EL (cell line): ENCODE measurements around the gene ROBO3.

Experiments used
- DNase-seq: peaks from one replicate; pipeline ENCODE4 v3.0.0-alpha.2; 2016

Gene ROBO3

GRCh38 chr11:124865181-124865901 is at the start of gene ROBO3:
Gene ROBO3, plus strand, starts transcription at chr11:124865432. Its CDS starts 146 bp downstream, at chr11:124865578.
- no peak for DNase-seq

GRCh38 chr11:124817036-124817435 is 48.2 kb upstream of the ROBO3 start:
- no peak for DNase-seq

- DNase-seq, result no peak
Observed at GRCh38 chr11:124821995-124822730, 43.1 kb upstream of the ROBO3 start.

- no peak for DNase-seq
Observed at GRCh38 chr11:124823512-124824376, 41.5 kb upstream of the ROBO3 start.

GRCh38 chr11:124825876-124826275 is 39.4 kb upstream of the ROBO3 start:
- no peak for DNase-seq

- DNase-seq, result no peak
Observed at GRCh38 chr11:124829986-124830385, 35.2 kb upstream of the ROBO3 start.

GRCh38 chr11:124830749-124831148 is 34.5 kb upstream of the ROBO3 start:
- no peak for DNase-seq

- no peak for DNase-seq
Observed at GRCh38 chr11:124831897-124832296, 33.3 kb upstream of the ROBO3 start.

GRCh38 chr11:124832571-124832970 is 32.7 kb upstream of the ROBO3 start:
- no peak for DNase-seq

- no peak for DNase-seq
Observed at GRCh38 chr11:124834526-124835180, 30.6 kb upstream of the ROBO3 start.

GRCh38 chr11:124835918-124836317 is 29.3 kb upstream of the ROBO3 start:
- DNase-seq, result no peak

GRCh38 chr11:124837491-124837856 is 27.8 kb upstream of the ROBO3 start:
- DNase-seq, result peak; percentile 82

GRCh38 chr11:124838805-124839127 is 26.5 kb upstream of the ROBO3 start:
- no peak for DNase-seq

GRCh38 chr11:124839128-124839971 is 25.9 kb upstream of the ROBO3 start:
- no peak for DNase-seq

GRCh38 chr11:124839972-124840621 is 25.1 kb upstream of the ROBO3 start:
- no peak for DNase-seq

- no peak for DNase-seq
Observed at GRCh38 chr11:124840666-124841065, 24.6 kb upstream of the ROBO3 start.

- DNase-seq, result peak; percentile 32
Observed at GRCh38 chr11:124841201-124841600, 24.0 kb upstream of the ROBO3 start.

GRCh38 chr11:124841840-124842239 is 23.4 kb upstream of the ROBO3 start:
- DNase-seq, result no peak

GRCh38 chr11:124842305-124842704 is 22.9 kb upstream of the ROBO3 start:
- no peak for DNase-seq

GRCh38 chr11:124843616-124843910 is 21.7 kb upstream of the ROBO3 start:
- no peak for DNase-seq

GRCh38 chr11:124844664-124845079 is 20.6 kb upstream of the ROBO3 start:
- no peak for DNase-seq
